ENCODE results near the gene PTPA. TPM values are rescaled to one million over a fixed set of nuclear protein-coding genes. Genes with fewer than 3 reads are reported as not detected.

PTPA gene
- polyA plus RNA-seq, 3 donors: 11.7 to 38.5 (median 12.4) TPM

- H3K27ac Mint-ChIP-seq: no peak overlapping the region
- H3K27ac ChIP-seq (ENCODE audit: low read depth in 1 of 2, low read length in 2 of 2): no peak overlapping the region
- peaks cover 24 to 27% of the 10 kb centered on the region in 2 donors for H3K36me3 Mint-ChIP-seq
- H3K9me3 ChIP-seq (replicated peaks in 1 of 2; ENCODE audit: control insufficient read depth in 1 of 2, insufficient read depth in 1 of 2, low read length in 2 of 2): no peaks in the 10 kb centered on the region
- no peak overlapping the region for H2AFZ ChIP-seq (ENCODE audit: insufficient read depth, low read depth, low read length, poor library complexity, severe bottlenecking)
- peaks cover 0 to 3% (median 0%) of the 10 kb centered on the region in 7 donors for H3K9me3 Mint-ChIP-seq
- H3K27me3 ChIP-seq (ENCODE audit: control insufficient read depth in 2 of 2, insufficient read depth in 2 of 2, low read length in 2 of 2): no peaks in the 10 kb centered on the region
- no peak for TF ChIP-seq CTCF (IDR thresholded peaks at IDR 0.05)
- no peak overlapping the region for H3K4me2 ChIP-seq (replicated peaks; ENCODE audit: extremely low read depth, low read length, poor library complexity, severe bottlenecking)
- H3K27me3 Mint-ChIP-seq (ENCODE audit: low read depth in 3 of 3): peaks cover 0 to 2% (median 1%) of the 10 kb centered on the region in 3 donors
- H4K20me1 ChIP-seq (ENCODE audit: insufficient read depth, low read length): no peaks in the 10 kb centered on the region
- peaks cover 7% of the 10 kb centered on the region for H3K79me2 ChIP-seq (ENCODE audit: insufficient read depth, low read length)
- no peak overlapping the region for H3K9ac ChIP-seq (ENCODE audit: insufficient read depth, low read length, poor library complexity, severe bottlenecking)
- intact Hi-C loops (cut with micrococcal nuclease): no loop called here
- no peak overlapping the region for H3K4me3 ChIP-seq (replicated peaks in 1 of 3; ENCODE audit: low read depth in 2 of 3, low read length in 3 of 3)
- H3K36me3 ChIP-seq (replicated peaks in 1 of 2; ENCODE audit: control insufficient read depth in 1 of 2, insufficient read depth in 2 of 2, low read length in 2 of 2): peaks cover 12 to 33% of the 10 kb centered on the region in 2 donors
- peaks cover under 1 to 5% of the 10 kb centered on the region in 2 donors for H3K4me1 ChIP-seq (ENCODE audit: control insufficient read depth in 1 of 2, insufficient read depth in 2 of 2, low read length in 2 of 2)
- H3K4me1 Mint-ChIP-seq: peaks cover 4% of the 10 kb centered on the region
- no peak for DNase-seq
- no peak overlapping the region for H3K4me3 Mint-ChIP-seq
- 85% methylated on average over 11 of the region's 11 CpGs for WGBS (ENCODE audit: insufficient coverage)
These were observed 7.2 kb upstream of the PTPA start for GRCh38 chr9:129104051-129104450.

DNA sequence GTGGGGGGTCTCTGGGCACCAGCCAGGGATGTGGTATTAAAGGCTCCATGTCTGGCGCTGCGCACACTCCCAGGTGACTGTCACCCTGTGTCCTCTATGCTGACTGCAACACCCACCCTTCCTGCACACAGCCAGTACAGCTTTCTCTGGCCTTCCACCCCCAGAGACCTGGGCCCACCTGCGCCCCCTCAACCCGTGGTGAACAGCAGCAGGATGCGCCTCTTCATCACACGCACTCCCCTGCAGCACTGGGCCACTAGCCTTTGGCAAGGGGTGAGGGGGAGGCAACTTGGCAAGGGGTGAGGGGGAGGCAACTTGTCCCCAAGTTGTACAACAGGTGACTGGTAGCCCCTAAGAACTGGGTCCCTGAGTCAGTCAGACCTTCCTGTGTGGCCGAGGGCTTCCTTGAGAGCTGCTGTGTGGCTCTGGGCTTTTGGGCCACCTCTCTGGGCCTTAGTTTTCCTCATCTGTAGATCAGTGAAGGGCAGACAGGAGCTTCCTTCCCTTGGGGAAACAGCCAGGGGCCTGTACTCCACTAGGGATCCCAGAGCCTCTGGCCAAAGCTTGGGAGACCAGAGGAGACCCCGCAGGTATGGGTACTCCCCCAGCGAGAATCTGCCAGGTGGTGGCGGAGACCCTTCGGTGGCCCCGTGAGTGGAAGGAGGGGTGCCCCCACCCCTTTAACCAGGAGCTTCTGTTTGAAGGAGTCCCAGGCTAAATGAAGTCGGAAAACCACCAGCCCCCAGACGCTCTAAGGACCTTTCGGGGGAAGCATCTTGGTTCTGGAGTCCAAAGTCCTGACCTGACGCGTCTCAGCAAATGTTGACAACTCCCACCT is 5.1 kb upstream of the PTPA start:
- Histone ChIP-seq H2AFZ (ENCODE audit: insufficient read depth, low read depth, low read length, poor library complexity, severe bottlenecking) (no peak overlapping the region), H3K9ac (ENCODE audit: insufficient read depth, low read length, poor library complexity, severe bottlenecking) (no peak overlapping the region), H3K9me3 (replicated peaks in 1 of 2; ENCODE audit: control insufficient read depth in 1 of 2, insufficient read depth in 1 of 2, low read length in 2 of 2) (no peaks in the 10 kb centered on the region), H4K20me1 (ENCODE audit: insufficient read depth, low read length) (no peaks in the 10 kb centered on the region), H3K79me2 (ENCODE audit: insufficient read depth, low read length) (peaks cover 16% of the 10 kb centered on the region), H3K4me1 (ENCODE audit: control insufficient read depth in 1 of 2, insufficient read depth in 2 of 2, low read length in 2 of 2) (peaks cover 16 to 19% of the 10 kb centered on the region in 2 donors), H3K36me3 (replicated peaks in 1 of 2; ENCODE audit: control insufficient read depth in 1 of 2, insufficient read depth in 2 of 2, low read length in 2 of 2) (peaks cover 12 to 29% of the 10 kb centered on the region in 2 donors), H3K4me3 (replicated peaks in 1 of 3; ENCODE audit: low read depth in 2 of 3, low read length in 3 of 3) (no peak overlapping the region), H3K4me2 (replicated peaks; ENCODE audit: extremely low read depth, low read length, poor library complexity, severe bottlenecking) (no peak overlapping the region), H3K27me3 (ENCODE audit: control insufficient read depth in 2 of 2, insufficient read depth in 2 of 2, low read length in 2 of 2) (no peaks in the 10 kb centered on the region), H3K27ac (ENCODE audit: low read depth in 1 of 2, low read length in 2 of 2) (no peak overlapping the region)
- TF ChIP-seq CTCF (IDR thresholded peaks at IDR 0.05): no peak
- Mint-ChIP-seq H3K9me3 (peaks cover 0 to 3% (median 0%) of the 10 kb centered on the region in 7 donors), H3K27ac (peak overlapping the region in 1 of 7 donors; percentile 41), H3K36me3 (peaks cover 24 to 27% of the 10 kb centered on the region in 2 donors), H3K27me3 (ENCODE audit: low read depth in 3 of 3) (peaks cover 0 to 4% (median under 1%) of the 10 kb centered on the region in 3 donors), H3K4me1 (peaks cover 15% of the 10 kb centered on the region), H3K4me3 (no peak overlapping the region)
- intact Hi-C loops (cut with micrococcal nuclease): no loop called here
- WGBS (ENCODE audit: insufficient coverage): 95% methylated on average over 11 of the region's 17 CpGs
- DNase-seq: no peak

All from CD14-positive monocyte (primary cell).